Neural progenitor cell (in vitro differentiated cells): ENCODE results near the gene ALDH3A1. TPM values are rescaled to one million over a fixed set of nuclear protein-coding genes. Genes with fewer than 3 reads are reported as not detected.
A peak's percentile ranks its signal among the peaks of the same experiment; 100 is the strongest.

ENCODE experiments used
- DNase-seq: peaks from one replicate; pipeline ENCODE4 v3.0.0-alpha.2; 2016; ENCODE audit warnings: low spot score
- H2AFZ ChIP-seq: fragments of 200-600 bp; sonication (generic); replicated peaks from 2 replicates; pipeline ENCODE4 v1.6.1; 2016; ENCODE audit warnings: antibody characterized with exemption
- H3F3A ChIP-seq: fragments of 200-600 bp; sonication (generic); 2 replicates; pipeline ENCODE4 v1.6.1; 2016; ENCODE audit warnings: antibody characterized with exemption, low read depth
- H3K27ac ChIP-seq: fragments of 200-600 bp; sonication (generic); 2 replicates; pipeline ENCODE4 v1.5.1; 2016; ENCODE audit warnings: mild to moderate bottlenecking
- H3K27me3 ChIP-seq: fragments of 200-600 bp; sonication (generic); 2 replicates; pipeline ENCODE4 v1.6.1; 2016; ENCODE audit warnings: mild to moderate bottlenecking, moderate library complexity
- H3K36me3 ChIP-seq: fragments of 200-600 bp; sonication (generic); 2 replicates; pipeline ENCODE4 v1.5.1; 2016
- H3K4me1 ChIP-seq: fragments of 200-600 bp; sonication (generic); 2 replicates; pipeline ENCODE4 v1.6.1; 2016; ENCODE audit warnings: mixed run types
- H3K4me2 ChIP-seq: fragments of 200-600 bp; sonication (generic); 2 replicates; pipeline ENCODE4 v1.6.1; 2016
- H3K4me3 ChIP-seq: fragments of 200-600 bp; sonication (generic); 2 replicates; pipeline ENCODE4 v1.5.1; 2016
- H3K79me2 ChIP-seq: fragments of 200-600 bp; sonication (generic); 2 replicates; pipeline ENCODE4 v1.6.1; 2016; ENCODE audit warnings: low read depth
- H3K9ac ChIP-seq: fragments of 200-600 bp; sonication (generic); 2 replicates; pipeline ENCODE4 v1.6.1; 2016
- H3K9me3 ChIP-seq: fragments of 200-600 bp; sonication (generic); 2 replicates; pipeline ENCODE4 v1.5.1; 2016; ENCODE audit warnings: low read depth
- H4K20me1 ChIP-seq: fragments of 200-600 bp; sonication (generic); 2 replicates; pipeline ENCODE4 v1.6.1; 2016; ENCODE audit warnings: low read depth
- H3K27ac Mint-ChIP-seq: 3 replicates; pipeline ENCODE4 v1.8.0; 2021; ENCODE audit warnings: mixed read lengths
- H3K27me3 Mint-ChIP-seq: 2 replicates; pipeline ENCODE4 v1.8.0; 2022; ENCODE audit warnings: low read depth, mild to moderate bottlenecking, inconsistent platforms, moderate library complexity, mixed read lengths; ENCODE audit not compliant: insufficient read depth
- H3K36me3 Mint-ChIP-seq: 3 replicates; pipeline ENCODE4 v1.8.0; 2021; ENCODE audit warnings: mixed read lengths
- H3K4me1 Mint-ChIP-seq: 3 replicates; pipeline ENCODE4 v1.8.0; 2021; ENCODE audit warnings: mixed read lengths
- H3K4me3 Mint-ChIP-seq: 3 replicates; pipeline ENCODE4 v1.8.0; 2021; ENCODE audit warnings: mild to moderate bottlenecking, moderate library complexity, mixed read lengths
- H3K9me3 Mint-ChIP-seq: 3 replicates; pipeline ENCODE4 v1.8.0; 2020; ENCODE audit warnings: mixed read lengths
- CTCF ChIP-seq: fragments of 200-600 bp; sonication (generic); IDR thresholded peaks from 2 replicates; pipeline ENCODE4 v1.5.1; 2017; ENCODE audit warnings: antibody characterized with exemption, mild to moderate bottlenecking
- EZH2 ChIP-seq: fragments of 200-600 bp; sonication (generic); IDR thresholded peaks from 2 replicates; pipeline ENCODE4 v1.6.1; 2017; ENCODE audit warnings: antibody characterized with exemption, mild to moderate bottlenecking, moderate library complexity
- EZH2phosphoT487 ChIP-seq: fragments of 200-600 bp; sonication (generic); IDR thresholded peaks from 2 replicates; pipeline ENCODE4 v1.6.1; 2017; ENCODE audit warnings: antibody characterized with exemption
- total RNA-seq: library from RNA; depleted of rRNA; stranded (reverse); fragments of >200 nt; gene quantifications from 2 replicates; pipeline ENCODE4 v1.2.3, GENCODE V29; 2015; ENCODE audit warnings: low replicate concordance

Gene ALDH3A1
- total RNA-seq, 1 donor from 2014 or later, result not detected

GRCh38 chr17:19719355-19720209, 28.5 kb downstream of the ALDH3A1 start:
- H3K9me3 Mint-ChIP-seq, result no peaks in the 10 kb centered on the region
- DNase-seq, result no peak
- no peak for TF ChIP-seq CTCF
- TF ChIP-seq EZH2, result no peak
- no peak overlapping the region for H3K4me3 Mint-ChIP-seq
- Histone ChIP-seq H3K9ac (no peak overlapping the region), H3F3A (no peaks in the 10 kb centered on the region), H3K36me3 (no peaks in the 10 kb centered on the region), H3K27me3 (no peaks in the 10 kb centered on the region), H3K79me2 (no peaks in the 10 kb centered on the region), H3K4me2 (no peak overlapping the region), H4K20me1 (no peaks in the 10 kb centered on the region), H3K4me1 (peaks cover 25% of the 10 kb centered on the region), H2AFZ (no peak overlapping the region), H3K27ac (no peak overlapping the region), H3K9me3 (no peaks in the 10 kb centered on the region), H3K4me3 (no peak overlapping the region)
- peaks cover 10% of the 10 kb centered on the region for H3K27me3 Mint-ChIP-seq
- peaks cover 28% of the 10 kb centered on the region for H3K4me1 Mint-ChIP-seq
- H3K27ac Mint-ChIP-seq, result peak overlapping the region; percentile 15
- no peaks in the 10 kb centered on the region for H3K36me3 Mint-ChIP-seq

- DNase-seq, result no peak
- Histone ChIP-seq H3K4me2 (no peak overlapping the region), H3K9ac (no peak overlapping the region), H3K79me2 (no peaks in the 10 kb centered on the region), H3K4me3 (no peak overlapping the region), H3K27ac (no peak overlapping the region), H4K20me1 (no peaks in the 10 kb centered on the region), H3K36me3 (no peaks in the 10 kb centered on the region), H2AFZ (no peak overlapping the region), H3F3A (no peaks in the 10 kb centered on the region), H3K4me1 (peaks cover 25% of the 10 kb centered on the region), H3K27me3 (no peaks in the 10 kb centered on the region), H3K9me3 (no peaks in the 10 kb centered on the region)
- Mint-ChIP-seq H3K27ac (peak overlapping the region; percentile 15), H3K27me3 (peaks cover 10% of the 10 kb centered on the region), H3K4me3 (no peak overlapping the region), H3K9me3 (no peaks in the 10 kb centered on the region), H3K36me3 (no peaks in the 10 kb centered on the region), H3K4me1 (peaks cover 28% of the 10 kb centered on the region)
- TF ChIP-seq CTCF, result peak; percentile 27
- no peak for TF ChIP-seq EZH2
Measured at GRCh38 chr17:19718613-19719354, 29.3 kb downstream of the ALDH3A1 start.

DNA sequence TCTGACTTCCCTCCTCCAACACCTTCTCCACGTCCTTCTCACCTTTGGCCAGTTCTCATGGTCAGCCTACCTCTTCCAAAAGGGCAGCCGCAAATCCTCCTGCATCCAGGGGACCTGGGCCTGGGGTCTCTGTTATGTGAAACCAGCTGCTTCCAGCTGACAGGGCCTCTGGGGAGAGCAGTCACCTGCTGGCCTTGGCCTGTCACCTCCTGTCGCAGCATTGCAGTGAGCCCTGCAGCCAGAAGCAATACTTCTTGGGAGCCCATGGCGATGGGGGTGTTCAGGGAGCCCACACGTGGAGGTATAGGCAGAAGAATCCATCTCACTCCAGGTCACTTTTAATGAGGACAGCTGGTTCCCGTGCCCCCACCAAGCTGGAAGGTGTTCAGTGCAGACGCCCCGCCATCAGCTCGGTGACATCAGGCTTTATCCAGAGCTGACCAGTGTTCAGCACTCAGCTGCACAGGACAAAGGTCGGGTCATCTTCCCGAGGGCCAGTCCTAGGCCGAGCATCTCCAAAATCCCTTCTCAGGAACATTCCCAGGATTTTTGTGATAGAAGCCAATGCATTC, 30.0 kb downstream of the ALDH3A1 start:
- H3K27me3 Mint-ChIP-seq, result peaks cover 13% of the 10 kb centered on the region

More for the DNA sequence above, 30.0 kb downstream of the ALDH3A1 start:
- Histone ChIP-seq H4K20me1 (no peaks in the 10 kb centered on the region), H3K9ac (no peak overlapping the region), H3F3A (no peaks in the 10 kb centered on the region), H3K9me3 (no peaks in the 10 kb centered on the region), H3K79me2 (no peaks in the 10 kb centered on the region), H3K27ac (no peak overlapping the region), H3K4me3 (no peak overlapping the region), H3K4me1 (peaks cover 25% of the 10 kb centered on the region), H3K4me2 (no peak overlapping the region), H3K36me3 (no peaks in the 10 kb centered on the region), H2AFZ (no peak overlapping the region), H3K27me3 (no peaks in the 10 kb centered on the region)
- peak; percentile 42 for DNase-seq
- Mint-ChIP-seq H3K4me1 (peaks cover 28% of the 10 kb centered on the region), H3K4me3 (no peak overlapping the region), H3K36me3 (no peaks in the 10 kb centered on the region), H3K9me3 (no peaks in the 10 kb centered on the region), H3K27ac (peak overlapping the region; percentile 51)
- TF ChIP-seq CTCF (no peak), EZH2 (no peak), EZH2phosphoT487 (no peak)
